ENCODE measurements around the gene ZC2HC1C.

The ZC2HC1C gene

GRCh38 chr14:75081660-75082229 is 12.3 kb downstream of the ZC2HC1C start:
- TF ChIP-seq MAX (IDR thresholded peaks at IDR 0.05; ENCODE audit: low read depth, low read length) = no peak
- TF ChIP-seq POLR2A (IDR thresholded peaks at IDR 0.05; ENCODE audit: extremely low read depth, insufficient read length) = no peak
- no peak for TF ChIP-seq MYC (IDR thresholded peaks at IDR 0.05; ENCODE audit: low read depth, low read length)
- TF ChIP-seq, protein P1, sequence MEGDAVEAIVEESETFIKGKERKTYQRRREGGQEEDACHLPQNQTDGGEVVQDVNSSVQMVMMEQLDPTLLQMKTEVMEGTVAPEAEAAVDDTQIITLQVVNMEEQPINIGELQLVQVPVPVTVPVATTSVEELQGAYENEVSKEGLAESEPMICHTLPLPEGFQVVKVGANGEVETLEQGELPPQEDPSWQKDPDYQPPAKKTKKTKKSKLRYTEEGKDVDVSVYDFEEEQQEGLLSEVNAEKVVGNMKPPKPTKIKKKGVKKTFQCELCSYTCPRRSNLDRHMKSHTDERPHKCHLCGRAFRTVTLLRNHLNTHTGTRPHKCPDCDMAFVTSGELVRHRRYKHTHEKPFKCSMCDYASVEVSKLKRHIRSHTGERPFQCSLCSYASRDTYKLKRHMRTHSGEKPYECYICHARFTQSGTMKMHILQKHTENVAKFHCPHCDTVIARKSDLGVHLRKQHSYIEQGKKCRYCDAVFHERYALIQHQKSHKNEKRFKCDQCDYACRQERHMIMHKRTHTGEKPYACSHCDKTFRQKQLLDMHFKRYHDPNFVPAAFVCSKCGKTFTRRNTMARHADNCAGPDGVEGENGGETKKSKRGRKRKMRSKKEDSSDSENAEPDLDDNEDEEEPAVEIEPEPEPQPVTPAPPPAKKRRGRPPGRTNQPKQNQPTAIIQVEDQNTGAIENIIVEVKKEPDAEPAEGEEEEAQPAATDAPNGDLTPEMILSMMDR (IDR thresholded peaks at IDR 0.05; ENCODE audit: low read depth, low read length) = no peak
- DNase-seq (ENCODE audit: low read depth) = no peak
- no peak overlapping the region for H3K4me3 ChIP-seq (ENCODE audit: low read depth, low read length)

GRCh38 chr14:75083271-75083670 is 13.8 kb downstream of the ZC2HC1C start:
- TF ChIP-seq, protein P1 (IDR thresholded peaks at IDR 0.05; ENCODE audit: low read depth, low read length) = no peak
- TF ChIP-seq POLR2A (IDR thresholded peaks at IDR 0.05; ENCODE audit: extremely low read depth, insufficient read length) = no peak
- TF ChIP-seq MAX (IDR thresholded peaks at IDR 0.05; ENCODE audit: low read depth, low read length) = no peak
- TF ChIP-seq MYC (IDR thresholded peaks at IDR 0.05; ENCODE audit: low read depth, low read length) = no peak
- H3K4me3 ChIP-seq (ENCODE audit: low read depth, low read length) = no peak overlapping the region
- DNase-seq (ENCODE audit: low read depth) = no peak

- DNase-seq (ENCODE audit: low read depth) = no peak
- TF ChIP-seq MYC (IDR thresholded peaks at IDR 0.05; ENCODE audit: low read depth, low read length) (no peak), POLR2A (IDR thresholded peaks at IDR 0.05; ENCODE audit: extremely low read depth, insufficient read length) (no peak), MAX (IDR thresholded peaks at IDR 0.05; ENCODE audit: low read depth, low read length) (no peak)
- TF ChIP-seq, protein P1 (IDR thresholded peaks at IDR 0.05; ENCODE audit: low read depth, low read length) = no peak
- H3K4me3 ChIP-seq (ENCODE audit: low read depth, low read length) = no peak overlapping the region
Measured at GRCh38 chr14:75084513-75084912, 15.1 kb downstream of the ZC2HC1C start.

DNA sequence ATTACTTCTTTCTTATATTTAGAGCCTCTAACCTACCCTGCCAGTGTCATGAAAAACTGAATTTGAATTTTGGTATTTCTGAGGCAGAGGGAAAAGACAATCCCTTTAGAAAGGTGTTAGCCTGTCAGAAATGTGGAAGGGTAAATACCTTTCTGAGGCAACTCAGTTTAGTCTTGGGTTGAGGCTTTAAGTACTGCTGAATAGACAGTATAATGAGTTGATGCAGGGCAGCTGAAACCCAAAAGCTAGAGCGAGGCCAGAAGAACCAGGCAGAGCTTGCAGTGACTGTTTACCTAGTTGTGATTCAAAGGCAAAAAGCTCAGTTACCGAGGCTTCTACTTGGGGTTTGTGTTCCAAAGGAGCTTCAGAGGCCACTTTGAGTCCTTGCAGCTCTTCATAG is 18.7 kb downstream of the ZC2HC1C start:
- TF ChIP-seq POLR2A (IDR thresholded peaks at IDR 0.05; ENCODE audit: extremely low read depth, insufficient read length) = no peak
- TF ChIP-seq, protein P1 (IDR thresholded peaks at IDR 0.05; ENCODE audit: low read depth, low read length) = no peak
- TF ChIP-seq MAX (IDR thresholded peaks at IDR 0.05; ENCODE audit: low read depth, low read length) = no peak
- TF ChIP-seq MYC (IDR thresholded peaks at IDR 0.05; ENCODE audit: low read depth, low read length) = no peak
- no peak overlapping the region for H3K4me3 ChIP-seq (ENCODE audit: low read depth, low read length)
- DNase-seq (ENCODE audit: low read depth) = no peak

DNA sequence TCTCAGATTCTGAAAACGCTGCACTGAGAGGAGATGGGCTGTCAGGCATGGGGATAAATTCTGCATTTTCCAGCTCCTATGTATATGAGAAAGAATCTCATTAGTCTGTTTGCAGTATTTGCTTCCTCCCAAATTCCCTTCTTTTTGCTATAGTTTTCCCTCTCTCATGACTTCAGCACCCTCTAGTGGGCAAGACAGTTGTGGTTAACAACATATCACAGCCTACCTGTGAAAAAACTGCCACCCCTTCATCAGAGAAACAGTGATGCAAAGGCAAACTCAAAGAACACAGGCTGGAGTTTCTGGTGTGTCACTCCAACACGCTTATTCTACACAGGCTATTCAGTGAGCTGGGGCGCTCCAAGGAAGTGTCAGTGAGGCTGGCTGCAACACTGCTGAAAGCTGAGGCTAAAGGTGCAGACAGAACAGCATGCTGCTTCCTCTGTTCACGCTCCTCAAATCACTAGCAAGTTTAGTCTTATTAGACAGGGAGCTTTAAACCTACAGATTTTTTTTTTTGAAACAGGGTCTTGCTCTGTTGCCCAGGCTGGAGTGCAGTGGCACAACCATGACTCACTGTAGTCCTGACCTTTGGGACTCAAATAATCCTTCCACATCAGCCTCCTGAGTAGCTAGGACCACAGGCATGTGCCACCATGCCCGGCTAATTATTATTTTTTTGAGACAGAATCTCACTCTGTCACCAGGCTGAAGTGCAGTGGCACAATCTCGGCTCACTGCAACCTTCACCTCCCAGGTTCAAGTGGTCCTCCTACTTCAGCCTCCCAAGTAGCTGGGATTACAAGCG is 19.3 kb downstream of the ZC2HC1C start:
- TF ChIP-seq, protein P1 (IDR thresholded peaks at IDR 0.05; ENCODE audit: low read depth, low read length) = peak; percentile 69
- TF ChIP-seq MYC (IDR thresholded peaks at IDR 0.05; ENCODE audit: low read depth, low read length) = no peak
- no peak for TF ChIP-seq POLR2A (IDR thresholded peaks at IDR 0.05; ENCODE audit: extremely low read depth, insufficient read length)
- H3K4me3 ChIP-seq (ENCODE audit: low read depth, low read length) = no peak overlapping the region
- peak; percentile 62 for DNase-seq (ENCODE audit: low read depth)

Measured in NB4 (cell line).